HG03521 (cell line): Measurements from ENCODE around the gene RAD50.
"Not testable (repeated sequence)": the region's sequence is repeated elsewhere in the genome, so short reads cannot be mapped to it uniquely, and the experiment has no call there.

Source experiments
- ATAC-seq: cut with Tn5 transposase; IDR thresholded peaks from one replicate; pipeline ENCODE4 v1.9.1; 2021; ENCODE audit warnings: mild to moderate bottlenecking, moderate library complexity; ENCODE audit not compliant: unreplicated experiment

RAD50 gene

GRCh38 chr5:132628814-132629213 is 72.0 kb downstream of the RAD50 start:
- ATAC-seq = no peak

GRCh38 chr5:132629230-132629944 is 72.6 kb downstream of the RAD50 start:
- ATAC-seq = no peak

- ATAC-seq = not testable (repeated sequence)
Observed at GRCh38 chr5:132633587-132633986, 76.8 kb downstream of the RAD50 start.

GRCh38 chr5:132635873-132636272 is 79.1 kb downstream of the RAD50 start:
- ATAC-seq = no peak

GRCh38 chr5:132637241-132637640 is 80.5 kb downstream of the RAD50 start:
- ATAC-seq = no peak

- peak; percentile 52 for ATAC-seq
Observed at GRCh38 chr5:132639706-132640130, 82.9 kb downstream of the RAD50 start.

- no peak for ATAC-seq
Observed at GRCh38 chr5:132640613-132641012, 83.8 kb downstream of the RAD50 start.

GRCh38 chr5:132641241-132641723 is 84.5 kb downstream of the RAD50 start:
- ATAC-seq = no peak

- no peak for ATAC-seq
Observed at GRCh38 chr5:132641841-132642240, 85.1 kb downstream of the RAD50 start.

- ATAC-seq = no peak
Observed at GRCh38 chr5:132644177-132644576, 87.4 kb downstream of the RAD50 start.

GRCh38 chr5:132646583-132647266 is 89.9 kb downstream of the RAD50 start:
- ATAC-seq = no peak

GRCh38 chr5:132647473-132647872 is 90.7 kb downstream of the RAD50 start:
- no peak for ATAC-seq

- ATAC-seq = no peak
Observed at GRCh38 chr5:132648355-132648754, 91.6 kb downstream of the RAD50 start.

- ATAC-seq = no peak
Observed at GRCh38 chr5:132651838-132652469, 95.2 kb downstream of the RAD50 start.

- no peak for ATAC-seq
Observed at GRCh38 chr5:132653716-132654115, 96.9 kb downstream of the RAD50 start.

- ATAC-seq = no peak
Observed at GRCh38 chr5:132655821-132656773, 99.3 kb downstream of the RAD50 start.

GRCh38 chr5:132656774-132657355 is 100.1 kb downstream of the RAD50 start:
- no peak for ATAC-seq

- ATAC-seq = no peak
Observed at GRCh38 chr5:132657676-132658380, 101.1 kb downstream of the RAD50 start, which contains the start of gene IL13. Gene IL13, plus strand, starts transcription at chr5:132658173. Its CDS starts 14 bp downstream, at chr5:132658187.
